SK-N-SH (cell line): Measurements from ENCODE around the gene S100A13. TPM values are rescaled to one million over a fixed set of nuclear protein-coding genes. Genes with fewer than 3 reads are reported as not detected.

Experiments
- CTCF ChIA-PET: fragments of 300-600, 350-600 bp; formaldehyde crosslinking; extraction: SDS; loops from one replicate; lab custom pipeline; 2021; lab: Yijun Ruan, JAX
- POLR2A ChIA-PET: fragments of 350-600 bp; sonication (Branson Sonifier 250); formaldehyde crosslinking; extraction: SDS; loops from one replicate; lab custom pipeline; 2020; ENCODE audit warnings: antibody characterized with exemption, inconsistent platforms; lab: Yijun Ruan, JAX
- DNase-seq: peaks from one replicate; pipeline ENCODE4 v3.0.0; 2012
- H2AFZ ChIP-seq: fragments of 200-600 bp; sonication (generic); 2 replicates; pipeline ENCODE4 v1.8.1; 2016; ENCODE audit warnings: antibody characterized with exemption, mild to moderate bottlenecking, low read depth
- H3F3A ChIP-seq: fragments of 200-600 bp; sonication (generic); replicated peaks from 2 replicates; pipeline ENCODE3; 2016; ENCODE audit warnings: antibody characterized with exemption, mild to moderate bottlenecking; ENCODE audit not compliant: insufficient read depth
- H3K27ac ChIP-seq, 2 experiments: fragments of 200-500 bp in 1 of 2; fragments of 200-600 bp in 1 of 2; sonication (Bioruptor generic) in 1 of 2; sonication (generic), shearing (Covaris generic) in 1 of 2; 2 replicates each; pipeline versions ENCODE4 v1.5.1 to v1.6.1; 2014 to 2016; ENCODE audit warnings: low read depth in 2 of 2, inconsistent platforms in 1 of 2, low read length in 1 of 2, mild to moderate bottlenecking in 1 of 2, mixed read lengths in 1 of 2
- H3K27me3 ChIP-seq: fragments of 200-600 bp; sonication (generic), shearing (Covaris generic); 2 replicates; pipeline ENCODE4 v1.6.1; 2016; ENCODE audit warnings: mixed run types; ENCODE audit not compliant: insufficient read depth
- H3K36me3 ChIP-seq, 2 experiments: fragments of 200-500 bp in 1 of 2; fragments of 200-600 bp in 1 of 2; sonication (Bioruptor generic) in 1 of 2; sonication (generic) in 1 of 2; replicated peaks in 1 of 2; 2 replicates each; pipeline versions ENCODE3 to v1.5.1; 2014 to 2016; ENCODE audit warnings: low read length in 1 of 2, mild to moderate bottlenecking in 1 of 2; ENCODE audit not compliant: insufficient read depth in 2 of 2, control insufficient read depth in 1 of 2
- H3K4me1 ChIP-seq, 2 experiments: fragments of 200-500 bp in 1 of 2; fragments of 200-600 bp in 1 of 2; sonication (Bioruptor generic) in 1 of 2; sonication (generic), shearing (Covaris generic) in 1 of 2; 2 replicates each; pipeline versions ENCODE4 v1.5.1 to v1.6.1; 2014 to 2016; ENCODE audit warnings: low read depth in 1 of 2, low read length in 1 of 2, mixed run types in 1 of 2; ENCODE audit not compliant: insufficient read depth in 2 of 2, control insufficient read depth in 1 of 2
- H3K4me2 ChIP-seq: fragments of 200-600 bp; sonication (generic), shearing (Covaris generic); 2 replicates; pipeline ENCODE4 v1.6.1; 2017; ENCODE audit warnings: mixed run types
- H3K4me3 ChIP-seq, 2 experiments: fragments of 200-500 bp in 1 of 2; fragments of 200-600 bp in 1 of 2; sonication (Bioruptor generic) in 1 of 2; sonication (generic), shearing (Covaris generic) in 1 of 2; 2 replicates each; pipeline versions ENCODE4 v1.5.1 to v1.8.1; 2014 to 2016; ENCODE audit warnings: low read depth in 2 of 2, inconsistent platforms in 1 of 2, low read length in 1 of 2, mild to moderate bottlenecking in 1 of 2, mixed read lengths in 1 of 2, moderate library complexity in 1 of 2
- H3K79me2 ChIP-seq: fragments of 200-600 bp; sonication (generic); 2 replicates; pipeline ENCODE4 v1.8.1; 2017; ENCODE audit warnings: mild to moderate bottlenecking; ENCODE audit not compliant: insufficient read depth
- H3K9ac ChIP-seq: fragments of 200-600 bp; sonication (generic); 2 replicates; pipeline ENCODE4 v1.6.1; 2017; ENCODE audit warnings: mixed run types
- H3K9me2 ChIP-seq: fragments of 200-600 bp; sonication (generic); 2 replicates; pipeline ENCODE4 v1.6.1; 2017; ENCODE audit warnings: mixed run types
- H3K9me3 ChIP-seq: fragments of 200-600 bp; sonication (generic); 2 replicates; pipeline ENCODE4 v1.6.1; 2017; ENCODE audit warnings: mixed run types, mild to moderate bottlenecking, moderate library complexity
- H4K20me1 ChIP-seq: fragments of 200-600 bp; sonication (generic); 2 replicates; pipeline ENCODE4 v1.6.1; 2017; ENCODE audit warnings: mild to moderate bottlenecking, mixed run types; ENCODE audit not compliant: insufficient read depth
- CHD2 ChIP-seq: fragments of 150-350 bp; IDR thresholded peaks from 2 replicates; pipeline ENCODE4 v1.6.1; 2018; ENCODE audit warnings: low read length; ENCODE audit not compliant: partially characterized antibody
- ELF1 ChIP-seq: IDR thresholded peaks from 2 replicates; pipeline ENCODE4 v1.4.0; 2012
- FOSL2 ChIP-seq: IDR thresholded peaks from 2 replicates; pipeline ENCODE4 v1.4.0; 2012; ENCODE audit warnings: low read depth, mild to moderate bottlenecking, moderate library complexity, borderline replicate concordance
- FOXM1 ChIP-seq: IDR thresholded peaks from 2 replicates; pipeline ENCODE4 v1.4.0; 2012; ENCODE audit warnings: low read depth, mild to moderate bottlenecking
- GABPA ChIP-seq: IDR thresholded peaks from 2 replicates; pipeline ENCODE4 v1.4.0; 2012; ENCODE audit warnings: low read depth, mild to moderate bottlenecking
- GATA2 ChIP-seq: sonication (generic); formaldehyde crosslinking; IDR thresholded peaks from 2 replicates; pipeline ENCODE4 v1.5.0; 2020; ENCODE audit warnings: mild to moderate bottlenecking, missing genetic modification reagents
- IRF3 ChIP-seq: fragments of 150-350 bp; IDR thresholded peaks from 2 replicates; pipeline ENCODE4 v1.6.1; 2016; ENCODE audit warnings: mild to moderate bottlenecking, low read depth, low read length
- JUND ChIP-seq: IDR thresholded peaks from 2 replicates; pipeline ENCODE4 v1.4.0; 2012
- MEF2A ChIP-seq: IDR thresholded peaks from 2 replicates; pipeline ENCODE4 v1.4.0; 2012; ENCODE audit warnings: low read depth, borderline replicate concordance
- MXI1 ChIP-seq: IDR thresholded peaks from 2 replicates; pipeline ENCODE4 v1.6.1; 2012; ENCODE audit warnings: mild to moderate bottlenecking, low read depth, low read length, improper control_type of control experiment
- NRF1 ChIP-seq: IDR thresholded peaks from 2 replicates; pipeline ENCODE4 v1.6.1; 2012; ENCODE audit warnings: low read depth, mild to moderate bottlenecking, low read length
- PBX3 ChIP-seq: IDR thresholded peaks from 2 replicates; pipeline ENCODE4; 2012
- POLR2AphosphoS5 ChIP-seq: IDR thresholded peaks from 2 replicates; pipeline ENCODE4 v1.6.1; 2012; ENCODE audit warnings: low read depth, low read length
- RCOR1 ChIP-seq: fragments of 150-350 bp; IDR thresholded peaks from 2 replicates; pipeline ENCODE4 v1.6.1; 2017; ENCODE audit warnings: antibody characterized with exemption, low read length
- RFX5 ChIP-seq: IDR thresholded peaks from 2 replicates; pipeline ENCODE4 v1.6.1; 2012; ENCODE audit warnings: mild to moderate bottlenecking, improper control_type of control experiment, low read length
- SIN3A ChIP-seq: IDR thresholded peaks from 2 replicates; pipeline ENCODE4 v1.6.1; 2012; ENCODE audit warnings: low read depth, mild to moderate bottlenecking, low read length, moderate library complexity, borderline replicate concordance
- SMC3 ChIP-seq: IDR thresholded peaks from 2 replicates; pipeline ENCODE4 v1.6.1; 2012; ENCODE audit warnings: low read depth, low read length, improper control_type of control experiment
- TAF1 ChIP-seq: IDR thresholded peaks from 2 replicates; pipeline ENCODE4 v1.6.1; 2012; ENCODE audit warnings: low read depth, mild to moderate bottlenecking, low read length, moderate library complexity, borderline replicate concordance
- TCF12 ChIP-seq: IDR thresholded peaks from 2 replicates; pipeline ENCODE4 v1.4.0; 2012
- TEAD4 ChIP-seq: IDR thresholded peaks from 2 replicates; pipeline ENCODE4 v1.4.0; 2012; ENCODE audit warnings: mild to moderate bottlenecking, borderline replicate concordance; ENCODE audit not compliant: insufficient read depth
- YY1 ChIP-seq: IDR thresholded peaks from 2 replicates; pipeline ENCODE4 v1.4.0; 2012; ENCODE audit warnings: low read depth, mild to moderate bottlenecking
- WGBS: methylation state at CpG from one replicate; pipeline ENCODE4 v1.1.6; 2017; ENCODE audit warnings: low lambda C conversion rate; 5-methylcytosine and 5-hydroxymethylcytosine counted together
- polyA plus RNA-seq, 3 experiments: library from polyadenylated mRNA; depleted of rRNA; stranded (reverse); fragments of >200 nt; gene quantifications; 2 replicates each; pipeline ENCODE4 v1.2.3, GENCODE V29; 2012

S100A13 gene
- polyA plus RNA-seq, 1 of the 3 experiments (the other 2 are of a cell fraction): 12.3 TPM

- H3K4me2 ChIP-seq: no peak overlapping the region
- CTCF ChIA-PET: interaction anchor here (8.3 kb wide), 1 partner anchor 9 kb away, joined by 62 read pairs; the partner anchor contains the start of genes S100A14 and S100A16
- H2AFZ ChIP-seq: no peak overlapping the region
- H3K4me3 ChIP-seq: no peak overlapping the region
- H3K27ac ChIP-seq: no peak overlapping the region
- no peak for DNase-seq
- peaks cover 8% of the 10 kb centered on the region for H3F3A ChIP-seq
- H4K20me1 ChIP-seq: no peaks in the 10 kb centered on the region
- H3K4me1 ChIP-seq: peaks cover 10 to 11% of the 10 kb centered on the region in 2 experiments; a peak in 2 of 4 replicates
- no peak overlapping the region for H3K9ac ChIP-seq
- H3K27me3 ChIP-seq: no peaks in the 10 kb centered on the region
- TF ChIP-seq IRF3 (no peak), CHD2 (no peak), GABPA (no peak), FOXM1 (no peak), SIN3A (no peak), POLR2AphosphoS5 (no peak)
- no peaks in the 10 kb centered on the region for H3K79me2 ChIP-seq
- POLR2A ChIA-PET: no interaction called here
- no peaks in the 10 kb centered on the region for H3K9me3 ChIP-seq
- H3K36me3 ChIP-seq: no peaks in the 10 kb centered on the region
- WGBS: 88% methylated on average over 10 of the region's 10 CpGs
- H3K9me2 ChIP-seq: no peaks in the 10 kb centered on the region
Measured at GRCh38 chr1:153624965-153625611, 2.2 kb downstream of the S100A13 start.

- ChIA-PET POLR2A (interaction anchor here (0.6 kb wide), 2 partner anchors 14 to 33 kb away, joined by 3 read pairs; no protein-coding TSS in a partner anchor), CTCF (interaction anchor here (1.1 to 2.0 kb wide), 6 partner anchors 11 to 271 kb away, joined by 3 to 6 read pairs (median 4); partner anchors contain the start of gene CHTOP)
- Histone ChIP-seq H3K79me2 (no peaks in the 10 kb centered on the region), H3K27ac (no peak overlapping the region), H3K9me3 (no peaks in the 10 kb centered on the region), H3K9ac (no peak overlapping the region), H3K36me3 (no peaks in the 10 kb centered on the region), H3K9me2 (no peaks in the 10 kb centered on the region), H3F3A (peaks cover 8% of the 10 kb centered on the region), H4K20me1 (no peaks in the 10 kb centered on the region), H3K4me2 (no peak overlapping the region), H3K4me1 (peaks cover 10 to 11% of the 10 kb centered on the region in 2 experiments; a peak in 2 of 4 replicates), H2AFZ (no peak overlapping the region), H3K27me3 (no peaks in the 10 kb centered on the region), H3K4me3 (no peak overlapping the region)
- no peak for DNase-seq
- TF ChIP-seq PBX3 (no peak), ELF1 (no peak), TCF12 (no peak), SMC3 (no peak), SIN3A (no peak), TEAD4 (no peak), CHD2 (no peak), NRF1 (no peak), MEF2A (no peak), TAF1 (no peak), MXI1 (no peak), GATA2 (no peak), YY1 (no peak), FOSL2 (no peak), RCOR1 (no peak), JUND (no peak), RFX5 (no peak)
- WGBS: 87% methylated on average over 7 of the region's 7 CpGs
Measured at GRCh38 chr1:153623101-153623500, 4.2 kb downstream of the S100A13 start.
